Kidney epithelial cell (primary cell): ENCODE measurements around the gene TFIP11. TPM values are rescaled to one million over a fixed set of nuclear protein-coding genes. Genes with fewer than 3 reads are reported as not detected.

Experiments
- DNase-seq: peaks from one replicate; pipeline ENCODE4 v3.0.0-alpha.2; 2010; ENCODE audit warnings: low read depth
- H3K27me3 ChIP-seq: 2 replicates; pipeline ENCODE4 v1.6.0; 2011; ENCODE audit warnings: low read length; ENCODE audit not compliant: control insufficient read depth, insufficient read depth
- H3K36me3 ChIP-seq: 2 replicates; pipeline ENCODE4 v1.5.1; 2011; ENCODE audit warnings: low read length; ENCODE audit not compliant: control insufficient read depth, insufficient read depth
- H3K4me3 ChIP-seq: 2 replicates; pipeline ENCODE4 v1.5.1; 2011; ENCODE audit warnings: low read depth, mild to moderate bottlenecking, control low read depth, low read length
- total RNA-seq: library from RNA; depleted of rRNA; stranded (reverse); fragments of >200 nt; gene quantifications from 2 replicates; pipeline ENCODE4 v1.2.3, GENCODE V29; 2015
- TF ChIP-seq, protein P1 (sequence below): IDR thresholded peaks from 2 replicates; pipeline ENCODE4 v1.5.1; 2011; ENCODE audit warnings: mild to moderate bottlenecking, moderate library complexity, low read length, control low read depth, inconsistent platforms; ENCODE audit not compliant: insufficient read depth, poor library complexity, severe bottlenecking

The TFIP11 gene
- total RNA-seq, 1 donor from 2014 or later = 45.8 TPM

GRCh38 chr22:26470807-26471206, 41.5 kb downstream of the TFIP11 start:
- H3K36me3 ChIP-seq = peaks cover 2% of the 10 kb centered on the region
- no peak for DNase-seq

GRCh38 chr22:26466196-26466595, 46.1 kb downstream of the TFIP11 start:
- TF ChIP-seq, protein P1, sequence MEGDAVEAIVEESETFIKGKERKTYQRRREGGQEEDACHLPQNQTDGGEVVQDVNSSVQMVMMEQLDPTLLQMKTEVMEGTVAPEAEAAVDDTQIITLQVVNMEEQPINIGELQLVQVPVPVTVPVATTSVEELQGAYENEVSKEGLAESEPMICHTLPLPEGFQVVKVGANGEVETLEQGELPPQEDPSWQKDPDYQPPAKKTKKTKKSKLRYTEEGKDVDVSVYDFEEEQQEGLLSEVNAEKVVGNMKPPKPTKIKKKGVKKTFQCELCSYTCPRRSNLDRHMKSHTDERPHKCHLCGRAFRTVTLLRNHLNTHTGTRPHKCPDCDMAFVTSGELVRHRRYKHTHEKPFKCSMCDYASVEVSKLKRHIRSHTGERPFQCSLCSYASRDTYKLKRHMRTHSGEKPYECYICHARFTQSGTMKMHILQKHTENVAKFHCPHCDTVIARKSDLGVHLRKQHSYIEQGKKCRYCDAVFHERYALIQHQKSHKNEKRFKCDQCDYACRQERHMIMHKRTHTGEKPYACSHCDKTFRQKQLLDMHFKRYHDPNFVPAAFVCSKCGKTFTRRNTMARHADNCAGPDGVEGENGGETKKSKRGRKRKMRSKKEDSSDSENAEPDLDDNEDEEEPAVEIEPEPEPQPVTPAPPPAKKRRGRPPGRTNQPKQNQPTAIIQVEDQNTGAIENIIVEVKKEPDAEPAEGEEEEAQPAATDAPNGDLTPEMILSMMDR = no peak
- DNase-seq = no peak
- peaks cover 7% of the 10 kb centered on the region for H3K36me3 ChIP-seq
- H3K4me3 ChIP-seq = no peak overlapping the region
- H3K27me3 ChIP-seq = no peaks in the 10 kb centered on the region

More at GRCh38 chr22:26470807-26471206, 41.5 kb downstream of the TFIP11 start:
- Histone ChIP-seq H3K27me3 (no peaks in the 10 kb centered on the region), H3K4me3 (no peak overlapping the region)
- TF ChIP-seq, protein P1 = no peak

DNA sequence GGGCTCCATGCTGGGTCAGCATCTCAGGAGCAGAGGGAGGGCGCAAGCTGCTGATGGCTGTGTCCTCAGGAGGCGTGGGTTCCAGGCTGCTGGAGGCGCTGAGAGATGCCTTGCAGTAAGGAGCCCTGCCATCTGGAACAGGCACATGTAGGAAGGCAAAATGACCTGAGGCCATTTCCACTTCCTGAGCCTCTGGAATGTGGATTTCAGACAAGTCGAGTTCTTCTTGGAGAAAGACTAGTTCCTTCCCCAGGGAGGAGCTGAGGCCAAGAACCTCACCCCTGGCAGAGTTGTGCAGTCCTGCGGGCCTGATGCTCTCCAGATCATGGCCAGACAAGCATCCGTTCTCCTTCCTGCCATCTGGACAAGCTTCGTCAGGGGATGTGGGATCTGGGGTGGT, 48.0 kb downstream of the TFIP11 start:
- TF ChIP-seq, protein P1 = no peak
- peaks cover 5% of the 10 kb centered on the region for H3K36me3 ChIP-seq
- no peak for DNase-seq
- H3K27me3 ChIP-seq = no peaks in the 10 kb centered on the region
- H3K4me3 ChIP-seq = no peak overlapping the region

DNA sequence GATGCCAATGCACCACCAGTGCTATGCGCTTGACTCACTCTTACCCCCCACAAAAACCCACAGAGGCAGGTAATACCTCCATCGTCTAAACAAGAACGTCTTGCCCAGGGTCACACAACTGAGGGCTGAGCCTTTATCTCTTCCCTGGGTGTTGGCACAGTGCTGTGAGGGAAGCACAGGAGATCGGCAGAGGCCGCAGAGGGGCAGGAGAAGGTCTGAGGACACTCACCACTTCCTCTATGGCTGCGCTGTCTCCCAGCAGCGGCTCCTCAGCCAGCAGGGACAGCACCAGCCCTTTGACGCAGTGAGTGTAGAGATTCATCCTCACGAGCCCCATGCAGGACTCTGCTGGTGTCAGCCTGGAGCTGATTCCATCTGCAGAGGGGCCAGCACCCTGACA, 48.6 kb downstream of the TFIP11 start:
- no peaks in the 10 kb centered on the region for H3K27me3 ChIP-seq
- H3K4me3 ChIP-seq = no peak overlapping the region
- TF ChIP-seq, protein P1 = no peak
- DNase-seq = no peak
- peaks cover 5% of the 10 kb centered on the region for H3K36me3 ChIP-seq

- TF ChIP-seq, protein P1 = no peak
- Histone ChIP-seq H3K27me3 (no peaks in the 10 kb centered on the region), H3K36me3 (peaks cover 5% of the 10 kb centered on the region), H3K4me3 (no peak overlapping the region)
- DNase-seq = no peak
Measured at GRCh38 chr22:26463101-26463661, 49.1 kb downstream of the TFIP11 start.

- peaks cover 5% of the 10 kb centered on the region for H3K36me3 ChIP-seq
- TF ChIP-seq, protein P1 = no peak
- DNase-seq = no peak
- H3K4me3 ChIP-seq = no peak overlapping the region
- H3K27me3 ChIP-seq = no peaks in the 10 kb centered on the region
Measured at GRCh38 chr22:26462641-26463040, 49.6 kb downstream of the TFIP11 start.
